Stomach (tissue), 4 donors: ENCODE data around the gene ABCC5.

ENCODE experiments used
- POLR2A ChIP-seq, 4 donors: fragments of 450-650 bp; IDR thresholded peaks; one replicate each; pipeline ENCODE4 v1.6.1; 2016; ENCODE audit warnings: antibody characterized with exemption in 4 of 4, control low read depth in 2 of 4, mild to moderate bottlenecking in 1 of 4, moderate library complexity in 1 of 4
- POLR2AphosphoS5 ChIP-seq, 3 donors: sonication (generic); formaldehyde crosslinking; IDR thresholded peaks; one replicate each; pipeline ENCODE4 v1.6.1; 2016; ENCODE audit warnings: antibody characterized with exemption in 3 of 3
- TF ChIP-seq, protein P1 (sequence below), 7 experiments: fragments of 450-650 bp in 4 of 7; fragments of 200-600 bp in 3 of 7; sonication (generic) in 3 of 7; IDR thresholded peaks; one replicate each; pipeline ENCODE4 v1.5.1; 2016 to 2019; ENCODE audit warnings: antibody characterized with exemption in 7 of 7, control low read depth in 2 of 7, mild to moderate bottlenecking in 1 of 7

DNA sequence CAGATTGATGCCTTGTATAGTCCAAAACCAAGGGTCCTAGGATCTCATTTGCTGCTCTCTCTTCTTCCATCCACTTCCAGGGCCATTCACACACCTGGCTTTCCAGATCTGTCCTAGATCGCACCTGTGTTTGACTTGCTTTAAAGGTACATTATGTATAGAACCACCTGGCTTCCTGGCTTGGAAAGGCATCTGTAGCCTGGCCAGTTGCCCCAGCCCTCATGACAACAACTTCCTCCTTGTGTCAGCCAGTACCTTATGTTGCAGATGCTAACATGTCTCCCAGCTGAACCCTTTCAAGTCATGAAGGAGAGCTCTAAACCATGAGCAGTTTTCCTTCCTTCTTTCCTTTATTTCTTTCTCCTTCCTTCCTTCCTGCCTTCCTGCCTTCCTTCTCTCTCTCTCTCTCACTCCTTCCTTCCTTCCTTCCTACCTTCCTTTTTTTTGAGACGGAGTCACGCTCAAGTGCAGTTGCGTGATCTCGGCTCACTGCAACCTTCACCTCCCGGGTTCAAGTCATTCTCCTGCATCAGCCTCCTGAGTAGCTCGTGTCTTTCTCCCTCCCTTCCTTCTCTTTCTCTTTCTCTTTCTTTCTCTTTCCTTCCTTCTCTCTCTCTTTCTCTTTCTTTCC is 32.6 kb upstream of the ABCC5 start:
- TF ChIP-seq, protein P1, sequence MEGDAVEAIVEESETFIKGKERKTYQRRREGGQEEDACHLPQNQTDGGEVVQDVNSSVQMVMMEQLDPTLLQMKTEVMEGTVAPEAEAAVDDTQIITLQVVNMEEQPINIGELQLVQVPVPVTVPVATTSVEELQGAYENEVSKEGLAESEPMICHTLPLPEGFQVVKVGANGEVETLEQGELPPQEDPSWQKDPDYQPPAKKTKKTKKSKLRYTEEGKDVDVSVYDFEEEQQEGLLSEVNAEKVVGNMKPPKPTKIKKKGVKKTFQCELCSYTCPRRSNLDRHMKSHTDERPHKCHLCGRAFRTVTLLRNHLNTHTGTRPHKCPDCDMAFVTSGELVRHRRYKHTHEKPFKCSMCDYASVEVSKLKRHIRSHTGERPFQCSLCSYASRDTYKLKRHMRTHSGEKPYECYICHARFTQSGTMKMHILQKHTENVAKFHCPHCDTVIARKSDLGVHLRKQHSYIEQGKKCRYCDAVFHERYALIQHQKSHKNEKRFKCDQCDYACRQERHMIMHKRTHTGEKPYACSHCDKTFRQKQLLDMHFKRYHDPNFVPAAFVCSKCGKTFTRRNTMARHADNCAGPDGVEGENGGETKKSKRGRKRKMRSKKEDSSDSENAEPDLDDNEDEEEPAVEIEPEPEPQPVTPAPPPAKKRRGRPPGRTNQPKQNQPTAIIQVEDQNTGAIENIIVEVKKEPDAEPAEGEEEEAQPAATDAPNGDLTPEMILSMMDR (IDR thresholded peaks at IDR 0.05) = no peak
- TF ChIP-seq POLR2AphosphoS5 (IDR thresholded peaks at IDR 0.05) = no peak
- TF ChIP-seq POLR2A (IDR thresholded peaks at IDR 0.05) = no peak
